ENCODE results near the gene EXOC6B. TPM values are rescaled to one million over a fixed set of nuclear protein-coding genes. Genes with fewer than 3 reads are reported as not detected.

The EXOC6B gene
- total and polyA plus RNA-seq, 2 of the 8 experiments (the other 6 are each of a cell fraction or from before 2014, with no cell fraction given), result 13.5 to 33.0 TPM

DNA sequence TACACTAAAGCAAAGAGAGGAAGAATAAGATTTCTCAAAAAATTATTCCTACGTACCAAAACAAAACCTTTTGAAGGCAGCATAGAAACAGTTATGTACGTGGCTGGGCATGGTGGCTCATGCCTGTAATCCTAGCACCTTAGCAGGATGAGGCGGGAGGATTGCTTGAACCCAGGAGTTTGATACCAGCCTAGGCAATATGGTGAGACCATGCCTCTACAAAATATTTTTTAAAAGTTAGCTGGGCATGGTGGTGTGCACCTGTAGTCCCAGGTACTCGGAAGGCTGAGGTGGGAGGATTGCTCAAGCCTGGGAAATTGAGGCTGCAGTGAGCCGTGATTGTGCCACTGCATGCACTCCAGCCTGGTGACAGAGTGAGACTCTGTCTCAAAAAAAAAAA, 663.3 kb downstream of the EXOC6B start:
- H3K23ac ChIP-seq (ENCODE audit: insufficient read length), result no peak overlapping the region
- H3K27ac ChIP-seq (ENCODE audit: low read depth, low read length), result no peak overlapping the region
- no peak overlapping the region for H2BK120ac ChIP-seq (replicated peaks; ENCODE audit: low read depth, low read length)
- CTCF ChIA-PET (ENCODE audit: partially characterized antibody), result interaction anchor here (1.1 to 6.7 kb wide), 3 partner anchors 12 to 365 kb away, joined by 4 to 31 read pairs (median 4); no protein-coding TSS in a partner anchor
- no peak overlapping the region for H4K5ac ChIP-seq (ENCODE audit: insufficient read length, low read depth, low read length)
- no peak overlapping the region for H3K4me3 ChIP-seq (ENCODE audit: extremely low read depth in 1 of 4, insufficient read depth in 2 of 4, low read depth in 3 of 4, low read length in 4 of 4)
- no peaks in the 10 kb centered on the region for H3K9me3 ChIP-seq (ENCODE audit: insufficient read depth in 2 of 2, low read depth in 1 of 2, low read length in 1 of 2)
- no peak overlapping the region for H2AFZ ChIP-seq (ENCODE audit: low read length)
- no peak overlapping the region for H3K4me2 ChIP-seq (ENCODE audit: insufficient read depth in 1 of 2, low read depth in 2 of 2, low read length in 2 of 2)
- H2BK15ac ChIP-seq (ENCODE audit: low read length), result no peak overlapping the region
- no peaks in the 10 kb centered on the region for H3K4me1 ChIP-seq (replicated peaks in 1 of 4; ENCODE audit: control insufficient read depth in 3 of 4, insufficient read depth in 4 of 4, low read length in 3 of 4)
- H3K14ac ChIP-seq (ENCODE audit: insufficient read length), result no peak overlapping the region
- H3K79me2 ChIP-seq (ENCODE audit: control insufficient read depth in 1 of 2, insufficient read depth in 2 of 2, low read length in 2 of 2), result no peaks in the 10 kb centered on the region
- H2BK5ac ChIP-seq (ENCODE audit: low read depth, low read length), result no peak overlapping the region
- H4K91ac ChIP-seq (replicated peaks; ENCODE audit: insufficient read length, low read length), result no peak overlapping the region
- no peaks in the 10 kb centered on the region for H3K36me3 ChIP-seq (ENCODE audit: control insufficient read depth in 2 of 4, insufficient read depth in 4 of 4, low read length in 3 of 4)
- no peaks in the 10 kb centered on the region for H4K20me1 ChIP-seq (replicated peaks in 1 of 2; ENCODE audit: control insufficient read depth in 1 of 2, insufficient read depth in 2 of 2, low read length in 2 of 2)
- no peak for DNase-seq (ENCODE audit: low read depth in 1 of 2, low spot score in 2 of 2)
- no peak overlapping the region for H2BK12ac ChIP-seq (ENCODE audit: low read depth, low read length)
- no peak overlapping the region for H3K4ac ChIP-seq (replicated peaks; ENCODE audit: insufficient read length, low read depth, low read length)
- H3K79me1 ChIP-seq (ENCODE audit: low read depth, low read length), result no peaks in the 10 kb centered on the region
- no peak for FAIRE-seq
- H3K23me2 ChIP-seq (ENCODE audit: low read depth, low read length), result no peaks in the 10 kb centered on the region
- no peak overlapping the region for H2AK5ac ChIP-seq (ENCODE audit: low read depth, low read length)
- no peak overlapping the region for H3K56ac ChIP-seq (replicated peaks; ENCODE audit: insufficient read length, low read depth, low read length)
- no peak overlapping the region for H3K9ac ChIP-seq (replicated peaks in 1 of 4; ENCODE audit: extremely low read depth in 1 of 4, low read depth in 3 of 4, low read length in 3 of 4)
- TF ChIP-seq EP300 (IDR thresholded peaks at IDR 0.05; ENCODE audit: borderline replicate concordance in 1 of 2, low read depth in 2 of 2, low read length in 2 of 2), result no peak
- no peak for TF ChIP-seq KDM4A (IDR thresholded peaks at IDR 0.05; ENCODE audit: low read depth, low read length, severe bottlenecking)
- no peak for TF ChIP-seq RBBP5 (IDR thresholded peaks at IDR 0.05; ENCODE audit: borderline replicate concordance, low read depth, low read length)
- TF ChIP-seq BRCA1 (IDR thresholded peaks at IDR 0.05; ENCODE audit: low read depth, low read length), result no peak
- no peak for TF ChIP-seq RNF2 (IDR thresholded peaks at IDR 0.05; ENCODE audit: borderline replicate concordance, low read depth, low read length, missing control alignments, poor library complexity, severe bottlenecking)
- no peak for TF ChIP-seq CHD1 (IDR thresholded peaks at IDR 0.05; ENCODE audit: low read depth, low read length)
- TF ChIP-seq SUZ12 (IDR thresholded peaks at IDR 0.05; ENCODE audit: low read length), result no peak
- TF ChIP-seq GABPA (IDR thresholded peaks at IDR 0.05; ENCODE audit: borderline replicate concordance, insufficient read depth, low read length), result no peak
- no peak for TF ChIP-seq SP2 (IDR thresholded peaks at IDR 0.05; ENCODE audit: low read length)
- TF ChIP-seq, protein P1, sequence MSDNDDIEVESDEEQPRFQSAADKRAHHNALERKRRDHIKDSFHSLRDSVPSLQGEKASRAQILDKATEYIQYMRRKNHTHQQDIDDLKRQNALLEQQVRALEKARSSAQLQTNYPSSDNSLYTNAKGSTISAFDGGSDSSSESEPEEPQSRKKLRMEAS (IDR thresholded peaks at IDR 0.05), result no peak
- TF ChIP-seq RAD21 (IDR thresholded peaks at IDR 0.05 in 1 of 2, conservative IDR thresholded peaks at IDR 0.05 in 1 of 2; ENCODE audit: low read depth in 2 of 2, low read length in 2 of 2), result no peak
- H2BK20ac ChIP-seq (ENCODE audit: low read length), result no peak overlapping the region
- 89% methylated on average over 5 of the region's 5 CpGs; no CpG with 5 or more reads in 1 of the 2 experiments for WGBS, 2 experiments (ENCODE audit: extremely low coverage in 1 of 2, insufficient coverage in 1 of 2, insufficient read length in 1 of 2, insufficient replicate concordance in 2 of 2, low coverage in 1 of 2, low lambda C conversion rate in 2 of 2, missing lambda C conversion rate in 1 of 2)
- H3K18ac ChIP-seq (ENCODE audit: extremely low read depth, low read length), result no peak overlapping the region
- POLR2A ChIA-PET (ENCODE audit: partially characterized antibody), result no interaction called here
- no peaks in the 10 kb centered on the region for H3K27me3 ChIP-seq (replicated peaks in 1 of 4; ENCODE audit: control insufficient read depth in 3 of 4, extremely low read depth in 1 of 4, insufficient read depth in 3 of 4, low read length in 3 of 4)
- H4K8ac ChIP-seq (ENCODE audit: extremely low read depth, insufficient read depth, low read length), result no peak overlapping the region
